Brain microvascular endothelial cell (primary cell): ENCODE results near the gene CBX5.

Experiments used
- DNase-seq: peaks from one replicate; pipeline ENCODE4 v3.0.0-alpha.2; 2020
- H3K27ac ChIP-seq: fragments of 250-450 bp; sonication (Bioruptor Pico); 2 replicates; pipeline ENCODE4 v1.5.1; 2020; ENCODE audit warnings: mild to moderate bottlenecking, moderate library complexity
- H3K27me3 ChIP-seq: fragments of 250-450 bp; sonication (Bioruptor Pico); replicated peaks from 2 replicates; pipeline ENCODE4 v1.5.1; 2020; ENCODE audit warnings: mild to moderate bottlenecking
- H3K36me3 ChIP-seq: fragments of 250-450 bp; sonication (Bioruptor Pico); replicated peaks from 2 replicates; pipeline ENCODE4 v1.5.1; 2020; ENCODE audit warnings: mild to moderate bottlenecking
- H3K4me3 ChIP-seq: 2 replicates; pipeline ENCODE4 v1.5.1; 2011; ENCODE audit warnings: low read depth, mild to moderate bottlenecking, control low read depth, low read length, moderate library complexity
- CTCF ChIP-seq: IDR thresholded peaks from 2 replicates; pipeline ENCODE4 v1.5.1; 2011; ENCODE audit warnings: low read depth, mild to moderate bottlenecking, moderate library complexity, low read length, control low read depth, inconsistent platforms; ENCODE audit errors: missing control alignments
- in situ Hi-C: cut with HindIII; loops from 2 replicates; pipeline ENCODE4 v1.10.0; 2017; ENCODE audit warnings: low sequenced_read_pairs, low pct_ligation_motif_present

CBX5 gene

GRCh38 chr12:54311051-54311450 lies 31.1 kb upstream of the CBX5 start:
- Histone ChIP-seq H3K4me3 (no peak overlapping the region), H3K27ac (no peak overlapping the region), H3K27me3 (no peaks in the 10 kb centered on the region), H3K36me3 (no peaks in the 10 kb centered on the region)
- no peak for TF ChIP-seq CTCF
- in situ Hi-C loops: no loop called here
- no peak for DNase-seq

DNA sequence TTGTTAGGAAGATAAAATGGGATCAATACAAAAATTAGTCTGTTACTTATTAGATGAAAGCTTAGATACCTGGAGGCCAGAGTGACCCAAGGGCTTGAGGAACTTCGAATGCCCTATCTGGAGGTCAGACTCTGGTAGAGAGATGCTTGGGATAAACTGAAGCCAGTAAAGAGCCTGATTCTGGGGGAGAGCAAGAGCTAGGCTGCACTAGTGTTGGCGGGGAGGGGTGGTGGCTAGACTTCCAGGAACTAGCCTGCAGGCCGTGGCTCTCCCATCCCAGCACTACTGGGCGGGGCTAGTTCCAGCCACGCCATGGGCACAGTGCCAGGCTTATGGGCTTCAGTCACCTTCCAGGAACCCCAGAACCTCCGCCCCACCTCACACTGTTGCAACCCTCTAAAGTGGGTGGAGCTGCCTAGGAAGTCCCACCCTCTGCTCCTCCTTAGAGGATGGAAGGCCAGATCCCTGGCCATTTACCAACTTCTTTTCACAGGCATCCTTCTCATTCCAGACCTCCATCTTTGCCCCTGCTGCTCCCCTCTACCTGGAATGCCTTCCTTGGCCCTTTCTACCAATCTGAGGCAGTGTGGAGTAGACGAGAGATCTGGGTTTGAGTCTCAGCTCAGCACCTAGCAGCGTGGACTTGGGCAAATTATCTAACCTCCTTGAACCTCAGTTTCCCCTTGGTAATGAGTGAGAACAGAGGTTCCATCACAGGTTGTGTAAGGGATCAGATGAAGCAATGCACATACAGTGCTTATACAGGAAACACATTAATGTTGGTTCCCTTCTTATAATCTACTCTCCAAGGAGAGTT lies 27.2 kb upstream of the CBX5 start:
- H3K27ac ChIP-seq: no peak overlapping the region
- no peak overlapping the region for H3K4me3 ChIP-seq
- DNase-seq: no peak
- no peaks in the 10 kb centered on the region for H3K36me3 ChIP-seq
- H3K27me3 ChIP-seq: peaks cover 5% of the 10 kb centered on the region
- TF ChIP-seq CTCF: no peak
- in situ Hi-C loops: no loop called here

GRCh38 chr12:54304187-54304810 lies 24.4 kb upstream of the CBX5 start:
- Histone ChIP-seq H3K4me3 (no peak overlapping the region), H3K36me3 (no peaks in the 10 kb centered on the region), H3K27ac (no peak overlapping the region), H3K27me3 (peaks cover 19% of the 10 kb centered on the region)
- TF ChIP-seq CTCF: no peak
- DNase-seq: no peak
- in situ Hi-C loops: no loop called here

DNA sequence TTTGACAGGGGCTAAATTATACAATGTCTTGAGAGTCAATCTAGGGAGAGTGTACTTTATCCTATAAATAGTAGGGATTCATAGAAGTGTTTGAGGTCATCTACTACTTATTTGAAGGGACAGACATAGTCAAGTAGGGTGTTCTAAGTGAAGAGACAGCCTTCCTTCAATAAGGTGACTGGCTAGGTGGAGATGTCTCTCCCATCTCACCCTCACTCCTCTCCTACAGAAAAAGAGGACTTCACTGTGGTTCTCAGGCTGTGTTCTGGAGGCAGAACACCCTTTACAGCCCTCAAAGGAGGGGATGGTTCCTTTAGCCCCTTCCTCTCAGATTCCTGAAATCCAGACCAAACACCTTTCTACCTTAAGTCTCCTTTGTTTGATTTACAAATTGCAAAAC lies 23.7 kb upstream of the CBX5 start:
- no peak for DNase-seq
- in situ Hi-C loops: no loop called here
- Histone ChIP-seq H3K36me3 (no peaks in the 10 kb centered on the region), H3K27me3 (peaks cover 25% of the 10 kb centered on the region), H3K4me3 (no peak overlapping the region), H3K27ac (no peak overlapping the region)
- TF ChIP-seq CTCF: no peak

DNA sequence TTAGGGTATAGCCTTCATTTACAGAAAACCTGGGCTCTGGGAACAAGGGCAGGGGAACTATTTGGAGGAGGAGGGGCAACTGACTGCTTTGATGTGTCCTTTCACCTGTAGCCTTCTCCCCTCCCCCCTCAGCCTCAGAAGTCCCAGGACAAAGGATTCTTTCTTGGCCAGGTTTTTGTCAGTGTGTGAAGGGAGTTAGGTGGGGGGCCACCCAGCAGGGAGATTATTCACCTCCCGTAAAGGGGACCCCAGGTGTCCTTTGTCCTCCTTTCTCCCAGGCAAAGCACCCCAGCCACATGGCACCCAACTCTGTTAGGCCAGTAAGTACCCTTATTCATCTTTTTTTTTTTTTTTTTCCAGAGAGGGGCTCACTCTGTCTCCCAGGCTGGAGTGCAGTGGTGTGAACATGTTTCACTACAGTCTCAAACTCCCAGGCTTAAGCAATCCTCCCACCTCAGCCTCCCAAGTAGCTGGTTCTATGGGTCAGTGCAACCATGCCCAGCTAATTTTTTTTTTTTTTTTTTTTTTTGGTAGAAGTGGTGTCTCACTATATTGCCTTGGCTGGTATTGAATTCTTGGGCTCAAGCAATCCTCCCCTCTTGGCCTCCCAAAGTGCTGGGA lies 21.6 kb upstream of the CBX5 start:
- TF ChIP-seq CTCF: no peak
- in situ Hi-C loops: no loop called here
- Histone ChIP-seq H3K27me3 (peaks cover 27% of the 10 kb centered on the region), H3K4me3 (no peak overlapping the region), H3K27ac (no peak overlapping the region), H3K36me3 (no peaks in the 10 kb centered on the region)
- DNase-seq: no peak
